Activated naive CD4-positive, alpha-beta T cell treated with anti-CD3 and anti-CD28 coated beads for 36 hours (primary cell): ENCODE data around the gene EBP. TPM values are rescaled to one million over a fixed set of nuclear protein-coding genes. Genes with fewer than 3 reads are reported as not detected.
"Not testable (repeated sequence)": the region's sequence is repeated elsewhere in the genome, so short reads cannot be mapped to it uniquely, and the experiment has no call there.

ENCODE experiments used
- CTCF ChIA-PET: fragments of 350-600 bp; sonication (Branson Sonifier 250); formaldehyde crosslinking; loops from one replicate; lab custom pipeline; 2021; ENCODE audit warnings: antibody characterized with exemption; lab: Charles Lee
- DNase-seq: peaks from one replicate; pipeline ENCODE4 v3.0.0-alpha.2; 2020
- H3K27ac Mint-ChIP-seq: one replicate; pipeline ENCODE4 v1.8.0; 2021; ENCODE audit warnings: mild to moderate bottlenecking, mixed read lengths
- H3K27me3 Mint-ChIP-seq: one replicate; pipeline ENCODE4 v1.8.0; 2021; ENCODE audit warnings: low read depth, mixed read lengths
- H3K36me3 Mint-ChIP-seq: one replicate; pipeline ENCODE4 v1.8.0; 2021; ENCODE audit warnings: low read depth, mixed read lengths
- H3K4me1 Mint-ChIP-seq: one replicate; pipeline ENCODE4 v1.8.0; 2021; ENCODE audit warnings: low read depth, mixed read lengths
- H3K4me3 Mint-ChIP-seq: one replicate; pipeline ENCODE4 v1.8.0; 2021; ENCODE audit warnings: mild to moderate bottlenecking, moderate library complexity, mixed read lengths
- H3K9me3 Mint-ChIP-seq: one replicate; pipeline ENCODE4 v1.8.0; 2021; ENCODE audit warnings: mixed read lengths
- intact Hi-C: fragments of 100-400 bp; cut with micrococcal nuclease; formaldehyde crosslinking; loops from one replicate; pipeline ENCODE4 v1.15.1; 2023
- total RNA-seq, 2 experiments: library from RNA; stranded (reverse); gene quantifications; one replicate each; pipeline ENCODE4 v1.2.3, GENCODE V29; 2021

Gene EBP
- total RNA-seq, 2 experiments from 2014 or later, result 118 to 123 TPM

DNA sequence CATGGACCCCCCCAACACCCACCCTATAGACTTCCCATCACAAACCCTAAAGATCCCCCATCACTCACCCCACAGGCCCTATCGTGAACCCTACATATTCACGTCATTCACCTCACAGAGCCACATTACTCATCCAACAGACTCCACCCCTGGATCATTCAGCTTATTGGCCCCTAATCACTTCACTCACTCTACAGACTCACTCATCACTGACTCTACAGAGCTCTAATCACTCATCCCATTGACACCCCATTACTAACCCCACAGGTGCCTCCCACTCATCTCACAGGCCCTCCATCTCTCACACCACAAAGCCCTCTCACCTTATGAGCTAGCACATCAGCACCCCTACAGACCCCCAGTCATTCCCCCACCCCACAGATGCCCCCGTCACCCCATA, 11.6 kb downstream of the EBP start:
- DNase-seq, result no peak
- H3K4me1 Mint-ChIP-seq, result peaks cover 8% of the 10 kb centered on the region
- CTCF ChIA-PET, result no interaction called here
- H3K4me3 Mint-ChIP-seq, result no peak overlapping the region
- intact Hi-C loops, result no loop called here
- H3K27me3 Mint-ChIP-seq, result no peaks in the 10 kb centered on the region
- H3K9me3 Mint-ChIP-seq, result no peaks in the 10 kb centered on the region
- peaks cover 8% of the 10 kb centered on the region for H3K36me3 Mint-ChIP-seq
- no peak overlapping the region for H3K27ac Mint-ChIP-seq

GRCh38 chrX:48538641-48539344, 17.2 kb downstream of the EBP start:
- CTCF ChIA-PET, result interaction anchor here (0.6 to 1.6 kb wide), 3 partner anchors 9 to 306 kb away, joined by 4 to 6 read pairs (median 5); no protein-coding TSS in a partner anchor
- DNase-seq, result peak; percentile 6
- H3K4me3 Mint-ChIP-seq, result peak overlapping the region; percentile 88
- H3K27ac Mint-ChIP-seq, result peak overlapping the region; percentile 93
- H3K9me3 Mint-ChIP-seq, result no peaks in the 10 kb centered on the region
- peaks cover 10% of the 10 kb centered on the region for H3K36me3 Mint-ChIP-seq
- H3K4me1 Mint-ChIP-seq, result peaks cover 12% of the 10 kb centered on the region
- intact Hi-C loops, result loop anchor here (1.0 to 2.0 kb wide), 6 partner anchors 17 to 263 kb away; partner anchors contain the start of genes EBP, PORCN, RBM3 and WDR13
- no peaks in the 10 kb centered on the region for H3K27me3 Mint-ChIP-seq

DNA sequence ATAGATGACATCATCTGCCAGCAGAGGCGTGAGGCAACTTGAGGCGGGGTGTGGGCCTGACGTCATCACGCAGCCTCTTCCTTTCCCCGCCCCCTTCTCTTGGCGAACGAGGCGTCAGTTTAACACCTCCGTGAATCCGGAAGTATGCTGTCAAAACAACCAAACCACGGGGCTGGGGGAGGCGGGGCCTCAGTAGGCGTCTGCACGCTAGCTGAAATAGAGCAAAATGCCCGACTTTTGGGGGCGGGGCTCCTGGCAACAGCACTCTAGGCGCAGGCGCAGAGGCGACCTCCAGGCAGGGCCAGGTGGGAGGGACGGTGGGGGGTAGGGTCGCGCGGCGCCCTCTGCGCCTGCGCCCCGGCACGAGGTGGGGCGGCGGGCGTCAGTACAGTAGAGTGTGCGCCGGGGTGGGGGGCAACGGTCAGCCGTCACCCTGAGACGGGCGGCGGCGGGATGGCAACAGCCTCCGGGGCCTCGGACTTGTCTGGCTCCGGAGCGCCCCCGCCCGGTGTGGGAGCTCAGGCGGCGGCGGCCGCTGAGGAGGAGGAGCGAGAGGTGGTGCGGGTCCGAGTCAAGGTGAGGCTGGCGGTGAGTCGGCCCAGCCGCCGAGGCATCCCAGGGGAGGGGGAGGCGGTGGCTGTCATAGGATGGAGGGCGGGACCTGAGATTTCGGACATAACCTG, 17.9 kb downstream of the EBP start, which contains the start of gene TBC1D25:
TBC1D25 (plus strand) TSS at position 370 of the 683 bp plus-strand sequence; CDS start at position 454, 84 bp downstream.
- Mint-ChIP-seq H3K27ac (peak within 1 kb of the TSS; percentile 93), H3K27me3 (no peaks in the 10 kb centered on the region), H3K4me3 (peak within 1 kb of the TSS; percentile 88), H3K9me3 (no peaks in the 10 kb centered on the region), H3K4me1 (peaks cover 12% of the 10 kb centered on the region), H3K36me3 (peaks cover 12% of the 10 kb centered on the region)
- peak; percentile 98 for DNase-seq
- intact Hi-C loops, result loop anchor here (1.0 to 2.0 kb wide), 6 partner anchors 18 to 262 kb away; partner anchors contain the start of genes EBP, PORCN, RBM3 and WDR13
- CTCF ChIA-PET, result interaction anchor here (0.7 to 1.6 kb wide), 5 partner anchors 10 to 71 kb away, joined by 3 to 6 read pairs (median 5); no protein-coding TSS in a partner anchor

DNA sequence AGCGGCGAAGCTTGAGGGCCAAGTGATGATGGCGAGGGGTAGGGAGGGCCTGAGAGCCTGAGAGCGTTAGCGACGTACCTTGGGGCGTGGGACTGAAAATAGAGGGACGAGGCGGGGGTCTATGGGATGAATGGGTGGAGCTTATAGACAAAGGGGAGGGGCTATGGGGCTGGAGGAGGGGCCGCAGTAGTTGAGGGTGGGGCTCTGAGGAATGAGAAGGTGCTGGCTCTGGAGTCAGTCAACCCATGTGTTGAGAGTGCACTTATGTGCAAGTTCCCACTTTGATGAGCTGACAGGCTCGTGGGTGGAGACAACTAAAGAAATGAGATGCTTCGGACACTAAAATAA, 18.4 kb downstream of the EBP start:
- H3K36me3 Mint-ChIP-seq, result peaks cover 12% of the 10 kb centered on the region
- H3K4me1 Mint-ChIP-seq, result peaks cover 12% of the 10 kb centered on the region
- peak; percentile 56 for DNase-seq
- H3K9me3 Mint-ChIP-seq, result no peaks in the 10 kb centered on the region
- H3K4me3 Mint-ChIP-seq, result peak overlapping the region; percentile 88
- intact Hi-C loops, result no loop called here
- H3K27me3 Mint-ChIP-seq, result no peaks in the 10 kb centered on the region
- H3K27ac Mint-ChIP-seq, result peak overlapping the region; percentile 93
- CTCF ChIA-PET, result interaction anchor here (0.7 to 1.5 kb wide), 3 partner anchors 12 to 65 kb away, joined by 3 to 6 read pairs (median 5); no protein-coding TSS in a partner anchor

DNA sequence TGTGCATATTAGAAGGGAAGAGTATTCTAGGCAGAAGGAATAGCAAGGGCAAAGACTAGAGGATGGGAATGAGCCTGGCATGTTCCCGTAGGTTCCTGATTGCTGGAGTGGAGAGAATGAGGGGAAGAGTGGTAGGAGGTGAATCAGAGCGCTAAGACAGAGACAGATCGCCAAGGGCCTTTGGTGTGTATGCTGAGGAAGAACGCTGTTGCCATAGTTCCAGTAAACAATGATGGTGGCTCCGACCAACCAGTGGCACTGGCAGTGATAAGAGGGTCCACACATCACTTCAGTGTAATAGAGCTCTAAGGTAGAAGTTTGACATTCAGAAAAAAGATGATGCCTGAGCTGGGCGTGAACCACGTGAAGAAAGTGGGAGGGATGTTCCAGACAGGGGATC, 18.9 kb downstream of the EBP start:
- intact Hi-C loops, result no loop called here
- Mint-ChIP-seq H3K9me3 (no peaks in the 10 kb centered on the region), H3K4me3 (peak overlapping the region; percentile 88), H3K27me3 (no peaks in the 10 kb centered on the region), H3K27ac (peak overlapping the region; percentile 93), H3K36me3 (peaks cover 12% of the 10 kb centered on the region), H3K4me1 (peaks cover 12% of the 10 kb centered on the region)
- CTCF ChIA-PET, result interaction anchor here (0.6 to 1.5 kb wide), 3 partner anchors 13 to 66 kb away, joined by 4 to 6 read pairs (median 5); no protein-coding TSS in a partner anchor
- DNase-seq, result no peak

DNA sequence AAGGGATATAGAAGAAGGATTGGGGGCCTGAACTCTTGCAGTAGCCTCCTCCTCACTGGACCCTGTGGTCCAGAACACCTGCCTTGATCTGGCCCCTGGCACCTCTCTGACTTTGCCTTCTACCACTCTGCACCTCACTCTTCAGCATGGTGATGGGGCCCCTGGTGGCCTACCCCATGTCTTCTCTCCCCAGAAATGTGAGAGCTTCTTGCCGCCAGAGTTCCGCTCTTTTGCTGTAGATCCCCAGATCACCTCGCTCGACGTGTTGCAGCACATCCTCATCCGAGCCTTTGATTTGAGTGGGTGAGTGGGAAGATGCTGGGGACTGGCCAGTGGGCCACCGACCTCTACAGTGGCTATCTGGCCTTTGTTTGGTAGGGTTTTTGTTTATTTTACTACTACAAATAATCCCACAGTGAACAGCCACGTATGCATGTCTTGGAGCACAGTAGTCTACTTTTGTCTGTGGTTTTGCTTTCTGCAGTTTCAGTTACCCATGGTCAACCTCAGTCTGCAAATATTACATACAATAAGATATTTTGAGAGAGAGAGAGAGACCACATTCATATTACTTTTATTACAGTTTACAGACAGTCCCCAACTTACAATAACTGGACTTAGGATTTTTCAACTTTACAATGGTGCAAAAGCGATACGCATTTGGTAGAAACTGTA, 19.7 kb downstream of the EBP start:
- CTCF ChIA-PET, result interaction anchor here (0.6 kb wide), 1 partner anchor 13 kb away, joined by 4 read pairs; no protein-coding TSS in a partner anchor
- intact Hi-C loops, result no loop called here
- Mint-ChIP-seq H3K9me3 (no peaks in the 10 kb centered on the region), H3K4me3 (peak overlapping the region; percentile 88), H3K4me1 (peaks cover 12% of the 10 kb centered on the region), H3K27ac (no peak overlapping the region), H3K27me3 (no peaks in the 10 kb centered on the region), H3K36me3 (peaks cover 12% of the 10 kb centered on the region)
- no peak for DNase-seq

- no peak for DNase-seq
- H3K4me1 Mint-ChIP-seq, result no peaks in the 10 kb centered on the region
- CTCF ChIA-PET, result no interaction called here
- no peak overlapping the region for H3K27ac Mint-ChIP-seq
- H3K36me3 Mint-ChIP-seq, result peaks cover 3% of the 10 kb centered on the region
- no peaks in the 10 kb centered on the region for H3K27me3 Mint-ChIP-seq
- intact Hi-C loops, result no loop called here
- H3K9me3 Mint-ChIP-seq, result no peaks in the 10 kb centered on the region
- H3K4me3 Mint-ChIP-seq, result no peak overlapping the region
These were observed 27.3 kb downstream of the EBP start for GRCh38 chrX:48548871-48549270.

GRCh38 chrX:48555731-48556325, 34.2 kb downstream of the EBP start:
- intact Hi-C loops, H3K27me3 Mint-ChIP-seq, CTCF ChIA-PET, H3K4me3 Mint-ChIP-seq, H3K9me3 Mint-ChIP-seq, DNase-seq, H3K4me1 Mint-ChIP-seq: not testable (repeated sequence)
- peak overlapping the region; percentile 24 for H3K27ac Mint-ChIP-seq
- peaks cover 11% of the 10 kb centered on the region for H3K36me3 Mint-ChIP-seq

DNA sequence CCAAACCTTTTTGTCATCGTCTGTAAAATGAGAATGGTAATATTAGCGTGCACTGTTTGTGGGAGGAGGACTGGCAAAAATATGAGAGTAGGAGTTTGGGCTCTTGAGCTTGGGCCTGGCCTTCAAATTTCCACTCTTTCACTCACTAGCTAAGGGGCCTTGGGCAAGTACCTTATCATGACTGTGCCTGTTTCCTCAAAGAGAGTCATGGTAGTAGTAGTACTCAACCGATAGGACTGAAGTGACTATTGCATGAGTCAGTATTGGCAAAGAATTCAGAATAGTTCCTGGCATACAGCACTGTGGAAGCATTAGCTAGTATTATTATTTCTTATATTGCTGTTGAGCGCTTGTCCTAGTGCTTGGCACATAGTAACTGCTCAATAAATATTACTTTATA, 36.7 kb downstream of the EBP start:
- Mint-ChIP-seq H3K9me3 (no peaks in the 10 kb centered on the region), H3K4me1 (peaks cover 3% of the 10 kb centered on the region), H3K27ac (peak overlapping the region; percentile 78), H3K36me3 (peaks cover 11% of the 10 kb centered on the region), H3K4me3 (no peak overlapping the region), H3K27me3 (no peaks in the 10 kb centered on the region)
- peak; percentile 28 for DNase-seq
- intact Hi-C loops, result loop anchor here (1.0 kb wide), 1 partner anchor 16 kb away; the partner anchor contains the start of gene RBM3
- CTCF ChIA-PET, result no interaction called here

- CTCF ChIA-PET, result no interaction called here
- H3K4me1 Mint-ChIP-seq, result peaks cover 3% of the 10 kb centered on the region
These were observed 38.0 kb downstream of the EBP start for GRCh38 chrX:48559636-48560035.

DNA sequence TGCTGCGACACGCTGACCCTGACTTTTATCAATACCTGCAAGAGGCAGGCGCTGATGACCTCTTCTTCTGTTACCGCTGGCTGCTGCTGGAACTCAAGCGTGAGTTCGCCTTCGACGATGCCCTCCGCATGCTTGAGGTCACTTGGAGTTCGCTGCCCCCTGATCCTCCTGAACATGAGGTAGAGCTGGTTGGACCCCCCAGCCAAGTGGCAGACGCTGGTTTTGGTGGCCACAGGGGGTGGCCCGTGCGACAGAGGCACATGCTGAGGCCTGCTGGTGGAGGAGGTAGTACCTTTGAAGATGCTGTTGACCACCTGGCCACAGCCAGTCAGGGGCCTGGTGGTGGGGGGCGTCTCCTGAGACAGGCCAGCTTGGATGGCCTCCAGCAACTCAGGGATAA, 38.4 kb downstream of the EBP start:
- H3K4me1 Mint-ChIP-seq, result peaks cover 3% of the 10 kb centered on the region
- H3K27me3 Mint-ChIP-seq, result no peaks in the 10 kb centered on the region
- peaks cover 10% of the 10 kb centered on the region for H3K36me3 Mint-ChIP-seq
- H3K4me3 Mint-ChIP-seq, result no peak overlapping the region
- DNase-seq, result no peak
- no peak overlapping the region for H3K27ac Mint-ChIP-seq
- CTCF ChIA-PET, result no interaction called here
- H3K9me3 Mint-ChIP-seq, result no peaks in the 10 kb centered on the region
- intact Hi-C loops, result no loop called here

More at GRCh38 chrX:48559636-48560035, 38.0 kb downstream of the EBP start:
- Mint-ChIP-seq H3K36me3 (peaks cover 10% of the 10 kb centered on the region), H3K27ac (no peak overlapping the region), H3K4me3 (no peak overlapping the region), H3K9me3 (no peaks in the 10 kb centered on the region), H3K27me3 (no peaks in the 10 kb centered on the region)
- no peak for DNase-seq
- intact Hi-C loops, result no loop called here

- no peaks in the 10 kb centered on the region for H3K27me3 Mint-ChIP-seq
- H3K4me1 Mint-ChIP-seq, result peaks cover 3% of the 10 kb centered on the region
- CTCF ChIA-PET, result no interaction called here
- H3K4me3 Mint-ChIP-seq, result no peak overlapping the region
- no peaks in the 10 kb centered on the region for H3K9me3 Mint-ChIP-seq
- DNase-seq, result no peak
- intact Hi-C loops, result no loop called here
- H3K27ac Mint-ChIP-seq, result no peak overlapping the region
- H3K36me3 Mint-ChIP-seq, result peaks cover 8% of the 10 kb centered on the region
These were observed 39.1 kb downstream of the EBP start for GRCh38 chrX:48560681-48561080.
